HG03342 (cell line): Measurements from ENCODE around the gene IGFN1.

Experiments used
- ATAC-seq: cut with Tn5 transposase; IDR thresholded peaks from one replicate; pipeline ENCODE4 v1.9.1; 2021; ENCODE audit warnings: mild to moderate bottlenecking, moderate library complexity; ENCODE audit not compliant: unreplicated experiment

IGFN1 gene

DNA sequence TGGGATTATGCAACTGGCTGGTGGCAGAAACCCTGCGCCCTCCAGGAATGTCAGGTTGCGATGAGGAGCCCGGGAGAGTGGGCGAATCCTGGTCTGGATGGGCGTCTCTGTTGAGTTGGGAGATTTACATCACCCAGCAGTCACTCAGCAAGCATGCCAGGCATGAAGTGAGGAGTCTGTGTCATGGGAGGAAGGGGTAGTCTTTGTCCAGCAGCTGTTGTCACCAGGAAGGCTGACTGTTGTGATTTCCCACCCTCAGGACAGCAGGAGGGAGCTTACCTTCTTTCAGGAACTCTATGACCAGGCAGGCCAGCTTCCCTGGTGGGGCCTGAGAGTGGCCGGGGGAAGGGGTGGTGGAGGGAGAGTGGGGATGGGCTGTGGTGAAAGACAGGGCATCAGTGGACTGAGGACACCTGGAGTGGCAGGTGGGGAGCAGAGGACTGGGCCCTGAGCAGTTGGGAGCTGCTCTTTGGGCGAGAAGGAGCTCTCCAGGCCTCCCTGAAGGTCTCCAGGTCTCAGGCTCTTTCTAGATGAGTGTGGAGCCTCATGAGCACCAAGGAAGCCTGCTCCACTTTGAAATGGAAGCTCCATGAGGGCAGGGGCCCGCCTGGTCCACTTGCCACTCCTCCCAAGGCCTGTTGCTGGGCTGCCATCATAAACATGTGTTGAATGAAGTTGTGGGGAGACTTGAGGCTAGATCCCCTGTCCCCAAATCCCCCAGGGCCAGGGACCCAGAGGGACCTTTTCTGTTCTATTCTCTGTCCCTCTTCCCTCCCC, 71.3 kb downstream of the IGFN1 start:
- no peak for ATAC-seq

DNA sequence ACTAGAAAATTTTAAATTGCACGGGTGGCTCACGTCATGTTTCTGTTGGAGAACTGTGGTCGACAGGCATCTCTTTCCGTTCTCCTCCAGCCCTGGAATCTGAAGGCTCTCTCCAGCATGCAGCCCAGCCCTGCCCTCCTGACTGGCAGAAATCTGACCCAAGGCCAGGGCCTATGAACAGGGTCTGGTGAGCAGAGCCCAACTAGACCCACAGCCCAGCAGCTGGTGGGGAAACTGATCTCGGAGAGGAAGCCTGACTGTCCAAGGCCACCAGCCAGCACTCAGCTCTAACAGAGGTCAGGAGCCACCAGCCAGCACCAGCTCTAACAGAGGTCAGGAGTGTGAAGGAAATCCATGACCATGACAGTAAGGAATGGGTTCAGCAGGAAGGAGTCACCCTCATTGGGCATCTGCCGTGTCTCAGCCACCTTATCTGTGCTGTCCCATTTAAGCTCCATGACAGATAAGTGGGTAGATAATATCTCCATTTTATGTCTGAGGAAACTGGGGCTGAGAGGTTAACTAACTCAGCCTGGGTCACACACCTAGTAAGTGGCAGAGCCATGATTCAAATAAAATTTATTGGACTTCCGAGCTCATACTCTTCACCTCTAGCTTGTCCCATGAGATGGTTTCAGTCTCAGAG, 72.5 kb downstream of the IGFN1 start:
- no peak for ATAC-seq

DNA sequence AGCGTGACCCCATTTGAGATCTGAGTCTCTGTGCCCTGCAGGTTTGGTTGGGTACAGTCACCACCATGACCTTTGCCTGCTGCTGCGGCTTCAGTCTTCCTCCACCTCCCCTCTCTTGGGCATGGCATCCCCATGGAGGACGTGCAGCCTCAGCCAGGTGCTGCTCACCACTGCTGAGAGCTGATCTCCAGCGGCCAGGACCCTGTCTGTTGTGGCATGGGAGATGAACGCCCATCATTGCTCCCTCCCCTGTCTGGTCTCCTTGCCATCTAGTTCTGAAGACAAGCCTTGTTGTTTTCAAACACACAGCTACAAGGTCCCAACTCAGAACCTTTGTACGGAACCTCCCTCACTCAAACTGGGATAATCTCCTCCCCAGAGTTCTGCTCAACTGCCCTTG, 73.4 kb downstream of the IGFN1 start:
- ATAC-seq: no peak

DNA sequence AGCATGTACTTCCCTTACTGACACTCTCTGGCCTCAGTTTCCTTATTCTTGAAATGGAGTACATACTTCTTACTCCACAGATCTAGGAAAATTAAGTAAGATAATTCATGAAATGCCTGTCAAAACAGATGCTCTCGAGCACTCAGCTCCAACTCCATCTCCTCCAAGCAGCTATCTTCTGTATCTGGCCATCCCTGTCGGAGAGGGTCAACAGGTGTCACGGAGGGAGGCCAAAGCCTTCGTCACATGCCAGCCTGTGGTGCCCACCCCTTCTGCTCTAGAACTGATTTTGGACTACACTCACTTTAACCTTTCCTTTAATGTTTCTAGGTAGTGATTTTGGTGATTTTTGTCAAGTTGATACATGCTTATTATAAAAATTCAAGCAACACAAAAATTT, 73.9 kb downstream of the IGFN1 start:
- no peak for ATAC-seq

DNA sequence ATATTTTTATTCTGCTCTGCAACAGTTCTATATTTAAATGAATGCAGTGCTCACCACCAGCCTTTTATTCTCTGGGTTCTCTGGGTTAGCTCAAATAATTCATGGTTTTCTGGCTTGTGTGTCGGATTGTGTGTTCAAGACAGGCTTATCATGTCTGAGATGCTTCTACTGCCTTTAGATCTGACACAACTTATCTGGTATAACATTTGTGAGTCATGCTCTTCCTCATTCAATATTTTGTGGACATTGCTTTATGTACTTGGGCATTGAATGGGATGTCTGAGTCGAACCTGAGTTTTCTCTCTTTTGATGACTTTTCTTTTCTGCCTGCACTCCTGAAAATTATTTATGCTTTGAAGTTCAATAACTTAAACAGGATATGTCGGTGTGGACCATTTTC, 75.1 kb downstream of the IGFN1 start:
- ATAC-seq: no peak

DNA sequence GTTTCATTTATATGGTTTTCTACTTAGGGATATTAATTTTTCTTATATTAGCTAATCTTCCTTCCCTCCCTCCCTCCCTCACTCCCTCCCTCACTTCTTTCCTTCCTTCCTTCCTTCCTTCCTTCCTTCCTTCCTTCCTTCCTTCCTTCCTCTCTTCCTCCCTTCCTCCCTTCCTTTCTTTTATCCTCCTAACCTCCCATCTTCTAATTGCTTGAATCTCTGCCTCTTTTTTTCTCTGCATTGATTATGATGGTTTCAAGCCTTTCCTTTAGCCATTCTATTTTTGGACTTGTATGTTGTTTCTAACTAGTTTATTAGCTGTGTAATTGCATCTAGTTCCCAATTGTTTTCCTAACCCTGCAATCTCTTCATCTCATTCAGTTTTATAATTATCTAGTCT, 75.7 kb downstream of the IGFN1 start:
- no peak for ATAC-seq

DNA sequence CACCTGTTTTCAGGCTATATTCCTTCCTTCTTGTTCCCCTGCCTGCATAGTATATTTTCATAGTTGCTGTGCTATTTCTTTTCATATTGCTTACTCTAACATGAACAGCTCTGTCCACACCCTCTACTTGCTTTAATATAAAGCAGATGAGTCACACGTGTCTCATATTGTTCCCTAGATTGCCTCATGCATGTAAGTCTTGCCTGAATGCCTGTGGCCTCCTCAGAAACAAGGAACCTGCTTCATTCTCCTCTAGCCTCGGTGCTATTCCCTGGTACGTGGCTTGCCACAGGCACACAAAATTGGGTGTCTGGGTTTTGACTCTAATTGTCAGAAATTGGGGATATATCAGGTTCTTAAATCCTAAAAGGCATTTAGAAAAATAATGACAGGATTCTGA, 76.2 kb downstream of the IGFN1 start:
- no peak for ATAC-seq

DNA sequence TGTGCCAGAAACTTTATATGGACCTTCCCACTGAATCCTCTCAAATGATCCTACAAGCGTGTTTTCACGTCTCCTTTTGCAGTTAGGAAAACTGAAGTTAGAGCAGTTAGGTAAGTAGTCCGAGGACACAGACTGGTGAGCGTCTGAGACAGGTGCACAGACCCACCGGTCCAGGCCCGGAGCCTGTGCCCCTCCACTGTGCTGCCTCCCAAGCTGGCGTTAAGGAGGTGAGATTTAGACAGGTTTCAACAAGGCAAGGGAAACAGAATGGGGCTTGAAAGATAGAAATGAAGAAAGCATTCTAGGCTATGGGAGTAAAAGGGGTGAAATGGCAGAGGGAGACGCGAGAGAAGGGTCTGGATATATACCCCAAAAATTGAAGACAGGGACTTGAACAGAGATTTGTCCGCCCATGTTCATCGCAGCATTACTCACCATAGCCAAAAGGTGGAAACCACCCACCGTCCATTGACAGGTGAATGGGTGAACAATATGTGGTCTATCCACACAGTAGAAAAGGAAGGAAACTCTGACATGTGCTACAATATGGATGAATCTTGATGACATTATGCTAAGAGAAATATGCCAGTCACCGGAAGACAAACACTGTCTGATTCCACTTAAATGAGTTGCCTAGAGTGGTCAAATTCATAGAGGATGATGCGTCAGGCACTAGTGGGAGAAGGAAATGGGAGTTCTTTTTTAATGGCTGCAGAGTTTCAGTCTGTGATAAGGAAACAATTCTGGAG, 77.0 kb downstream of the IGFN1 start:
- no peak for ATAC-seq

DNA sequence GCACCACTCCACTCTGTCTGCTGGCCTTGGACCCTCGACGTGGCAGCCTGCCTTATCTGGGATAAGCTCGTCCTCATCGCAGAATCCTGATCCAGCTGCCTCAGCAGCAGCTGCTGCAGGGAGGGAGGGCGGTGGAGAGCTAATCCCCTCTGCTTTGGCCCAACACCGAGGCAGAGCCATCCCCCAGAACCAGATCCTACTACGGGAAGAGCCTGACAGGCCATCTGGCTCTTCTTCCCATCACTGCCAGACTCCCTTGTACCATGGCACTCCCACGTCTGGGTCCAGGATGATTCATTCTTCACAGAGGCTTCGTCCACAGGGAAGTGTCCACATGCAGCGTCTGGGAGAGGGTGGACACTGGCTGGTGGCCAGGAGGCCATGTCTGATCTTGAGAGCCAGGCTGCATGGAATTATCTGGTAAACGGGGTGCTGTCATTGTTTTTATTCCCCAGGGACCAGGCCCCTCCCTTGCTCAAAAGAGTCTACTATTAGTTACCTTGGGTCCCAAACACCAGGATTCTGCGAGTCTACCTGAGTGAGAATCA, 78.1 kb downstream of the IGFN1 start:
- ATAC-seq: no peak

DNA sequence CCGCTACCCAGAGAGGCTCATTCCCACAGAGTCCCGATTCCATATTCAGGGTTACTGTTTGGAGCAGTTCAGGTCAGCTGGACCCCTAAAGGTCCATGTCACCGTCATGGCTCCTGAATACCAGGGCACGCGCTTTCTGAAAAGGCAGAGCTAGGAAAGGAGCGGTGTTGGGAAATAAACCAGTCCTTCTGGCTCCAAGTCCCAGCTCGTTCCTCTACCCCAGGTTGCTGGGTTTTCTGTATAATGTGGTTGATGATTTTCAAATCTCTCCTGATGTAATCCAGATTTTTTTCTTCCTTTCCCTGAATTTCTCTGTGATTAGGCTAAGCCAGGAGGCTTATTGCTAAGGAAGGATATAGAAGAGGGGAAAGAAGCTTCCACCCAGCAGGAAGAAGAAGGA, 78.7 kb downstream of the IGFN1 start:
- no peak for ATAC-seq

DNA sequence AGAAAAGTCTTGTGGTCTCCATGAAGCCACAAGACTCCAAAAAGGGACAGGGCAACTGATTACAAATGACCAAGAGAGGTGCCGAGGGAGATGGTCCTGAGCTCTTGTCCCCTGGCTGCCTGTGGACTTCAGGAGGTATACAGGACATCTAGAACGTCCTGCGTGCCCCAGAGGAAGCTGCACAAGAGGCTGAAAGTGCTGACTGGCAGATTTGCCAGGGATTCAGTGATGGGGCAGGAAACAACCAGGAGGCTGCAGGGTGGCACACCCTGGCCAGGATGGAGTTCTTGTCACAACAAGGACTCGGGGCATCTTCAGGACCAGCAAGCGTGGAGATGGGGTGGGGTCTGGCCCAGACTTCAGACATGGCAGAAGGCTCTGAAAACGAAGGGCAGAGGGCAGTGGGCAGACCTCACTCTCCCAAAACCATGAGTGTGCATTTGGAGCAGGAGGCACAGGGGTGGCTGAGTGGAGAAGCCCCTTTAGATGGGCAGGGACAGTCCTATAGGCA, 79.3 kb downstream of the IGFN1 start:
- ATAC-seq: no peak

DNA sequence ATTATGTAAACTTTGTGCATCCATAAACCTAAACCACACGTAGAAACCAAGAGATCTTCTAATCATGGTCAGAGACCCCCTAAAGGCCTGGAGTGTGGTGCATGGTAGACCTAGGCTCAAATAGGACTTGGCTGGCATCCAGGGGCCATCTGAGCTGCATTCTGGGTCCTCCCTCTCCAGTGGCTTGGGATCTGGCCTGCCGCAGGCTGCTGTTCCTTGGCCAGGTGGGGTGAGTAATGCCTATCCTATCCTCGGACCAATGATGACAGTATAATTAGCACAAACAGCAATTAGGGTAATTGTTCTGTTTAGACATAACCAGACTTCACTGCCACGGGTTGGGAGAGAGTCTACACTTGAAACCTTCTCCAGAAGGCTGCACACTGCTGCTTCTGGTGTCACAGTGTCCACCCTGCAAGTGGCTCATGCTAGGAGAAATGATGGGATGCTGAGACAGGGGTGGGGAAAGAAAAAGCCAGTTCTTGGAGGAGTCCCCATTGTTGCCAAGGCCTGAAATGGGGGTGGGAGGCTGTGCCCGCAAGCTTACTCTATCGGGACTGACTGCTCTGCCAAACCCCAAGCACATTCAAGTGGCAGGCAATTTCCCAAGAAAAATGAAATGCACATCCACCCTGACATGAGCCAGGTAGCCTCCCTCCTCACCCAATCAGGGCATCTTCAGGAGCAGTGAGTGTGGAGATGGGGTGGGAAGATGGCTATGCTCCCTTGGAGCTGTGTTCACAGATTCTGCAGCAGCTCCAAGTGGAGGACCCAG, 80.2 kb downstream of the IGFN1 start:
- ATAC-seq: no peak

DNA sequence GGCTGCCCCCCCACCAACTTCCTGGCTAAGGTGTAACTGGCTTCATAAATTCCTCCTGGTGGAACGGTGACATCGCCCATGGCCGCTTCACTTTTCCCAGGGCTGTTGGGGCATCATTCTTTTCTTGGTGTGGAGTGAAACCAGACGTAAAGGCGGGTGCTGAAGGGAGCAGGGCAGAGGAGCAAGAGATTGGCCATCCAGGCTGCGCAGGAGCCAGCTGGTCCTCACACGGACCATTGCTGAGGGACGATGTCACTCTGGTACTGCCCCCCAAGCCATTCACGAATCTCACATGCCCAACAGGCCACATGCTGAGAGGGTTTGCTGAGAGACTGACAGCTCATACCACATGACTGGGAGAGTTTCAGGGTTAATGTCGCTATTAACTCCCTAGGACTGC, 82.2 kb downstream of the IGFN1 start:
- no peak for ATAC-seq

DNA sequence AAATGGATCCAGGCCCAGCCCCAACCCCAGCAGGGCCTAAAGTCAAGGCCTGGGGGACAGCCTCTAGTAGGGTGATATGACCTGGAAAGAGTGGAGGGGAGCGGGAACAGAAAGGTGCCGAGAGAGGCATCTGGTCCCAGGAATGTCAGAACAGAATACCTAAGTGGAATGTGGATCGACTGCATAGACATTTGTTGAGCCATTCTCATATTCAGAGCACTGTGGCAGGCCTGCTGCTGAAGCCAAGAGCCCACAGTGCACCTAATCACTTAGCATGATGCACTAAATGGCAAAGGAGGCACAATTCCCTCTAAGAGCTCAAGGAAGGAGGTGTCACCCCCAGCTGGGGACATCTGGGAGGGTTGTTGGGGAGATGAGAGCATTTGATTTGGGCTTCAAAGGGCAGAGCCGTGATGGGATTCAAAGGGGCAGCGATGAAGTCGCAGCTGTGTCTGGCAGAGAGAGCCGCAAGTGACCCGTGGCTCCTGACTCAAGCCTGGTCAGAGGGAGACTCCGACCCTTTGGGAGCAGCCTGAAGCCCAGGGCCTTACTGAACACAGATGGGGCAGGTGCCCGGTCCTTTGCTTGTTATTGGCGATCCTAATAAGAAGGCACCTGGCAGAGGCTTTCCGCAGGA, 84.1 kb downstream of the IGFN1 start:
- ATAC-seq: no peak

DNA sequence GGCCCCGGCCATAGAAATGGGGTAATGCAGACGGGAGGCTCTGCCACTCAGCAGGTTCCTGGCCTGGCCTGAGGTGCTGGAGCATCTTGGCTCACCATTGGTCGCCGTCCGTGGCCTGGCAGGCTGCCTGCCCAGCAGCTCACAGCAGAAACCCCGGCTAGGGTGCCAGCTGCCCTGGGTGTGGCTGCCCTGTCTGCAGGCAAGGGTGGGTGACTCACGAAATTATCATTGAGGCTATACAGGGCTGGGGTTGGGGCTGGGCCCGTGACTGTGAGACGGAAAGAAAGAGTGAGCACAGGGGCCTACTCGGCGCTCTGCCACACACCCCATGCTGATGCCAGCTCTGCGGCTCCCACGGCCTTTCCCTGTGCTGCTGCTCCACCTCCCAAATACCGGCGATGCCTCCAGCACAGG, 84.6 kb downstream of the IGFN1 start:
- ATAC-seq: no peak

DNA sequence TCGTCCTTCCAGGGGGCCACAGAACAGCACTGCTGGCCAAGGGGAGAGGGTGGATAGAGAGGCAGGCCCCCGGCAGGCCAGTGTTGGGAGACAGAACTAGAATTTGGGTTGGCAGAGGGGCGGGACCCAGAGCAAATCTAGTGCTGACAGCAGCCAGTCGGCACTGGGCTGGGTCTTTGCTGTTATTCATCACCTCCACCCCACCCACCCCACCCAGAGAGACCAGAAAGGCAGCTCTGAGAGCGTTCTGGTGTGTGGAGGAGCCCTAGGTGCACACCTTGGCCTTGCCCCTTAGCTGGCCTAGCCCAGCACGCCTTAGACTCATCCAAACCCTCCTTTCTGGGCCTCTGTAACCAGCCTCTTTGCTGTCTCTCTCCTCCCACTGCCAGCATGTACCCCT, 86.3 kb downstream of the IGFN1 start:
- no peak for ATAC-seq

DNA sequence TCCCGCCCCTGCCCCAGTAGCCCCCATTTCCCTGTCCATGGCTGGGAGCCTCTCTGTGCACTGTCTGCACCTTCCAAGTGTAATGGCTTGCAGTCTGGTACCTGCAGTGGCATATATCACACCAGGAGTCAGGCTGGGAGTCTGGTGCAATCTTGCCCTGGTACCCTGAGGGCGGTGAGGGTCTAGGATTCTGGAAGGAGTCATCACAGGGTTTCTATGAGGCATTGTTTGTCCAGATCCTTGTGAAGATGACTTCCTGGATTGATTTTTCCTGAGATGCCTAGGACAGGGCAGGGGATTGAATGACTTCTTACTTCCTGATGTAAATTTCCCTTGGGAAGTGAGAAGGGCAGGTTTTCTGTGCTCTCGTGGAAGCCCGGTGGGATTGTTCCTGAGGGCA, 86.8 kb downstream of the IGFN1 start:
- ATAC-seq: no peak
